ENCODE data around the gene EDIL3.

GRCh38 chr5:84014966-84015365 lies 369.7 kb downstream of the EDIL3 start:
- TF ChIP-seq CTCF (IDR thresholded peaks at IDR 0.05; ENCODE audit: extremely low read depth in 1 of 2, insufficient read depth in 1 of 2, low read depth in 1 of 2, low read length in 2 of 2) (no peak), JUN (IDR thresholded peaks at IDR 0.05; ENCODE audit: borderline replicate concordance, insufficient read depth, insufficient read length, low read depth) (no peak), MAX (IDR thresholded peaks at IDR 0.05; ENCODE audit: insufficient read depth, insufficient read length) (no peak), EZH2 (IDR thresholded peaks at IDR 0.05; ENCODE audit: borderline replicate concordance, low read depth, low read length, severe bottlenecking) (no peak), POLR2AphosphoS5 (IDR thresholded peaks at IDR 0.05; ENCODE audit: insufficient read depth, low read depth, low read length) (no peak), POLR2A (IDR thresholded peaks at IDR 0.05; ENCODE audit: low read depth, low read length) (no peak)
